Measurements from ENCODE around the gene EMC10.

- TF ChIP-seq CTCF (IDR thresholded peaks at IDR 0.05; ENCODE audit: insufficient read depth, low read length) (no peak), REST (IDR thresholded peaks at IDR 0.05; ENCODE audit: insufficient replicate concordance, low read depth) (no peak), SPI1 (IDR thresholded peaks at IDR 0.05; ENCODE audit: borderline replicate concordance, low read depth) (no peak), POLR2AphosphoS5 (IDR thresholded peaks at IDR 0.05; ENCODE audit: low read depth) (no peak), GABPA (IDR thresholded peaks at IDR 0.05; ENCODE audit: low read depth) (no peak)
Observed at GRCh38 chr19:50489461-50490011, 13.2 kb downstream of the EMC10 start.

Data from HL-60 (cell line).